ENCODE data around the gene PROSER3. TPM values are rescaled to one million over a fixed set of nuclear protein-coding genes. Genes with fewer than 3 reads are reported as not detected.

Gene PROSER3
- total and polyA plus RNA-seq, 2 of the 4 experiments (the other 2 are of a cell fraction), result 5.4 to 21.8 TPM

DNA sequence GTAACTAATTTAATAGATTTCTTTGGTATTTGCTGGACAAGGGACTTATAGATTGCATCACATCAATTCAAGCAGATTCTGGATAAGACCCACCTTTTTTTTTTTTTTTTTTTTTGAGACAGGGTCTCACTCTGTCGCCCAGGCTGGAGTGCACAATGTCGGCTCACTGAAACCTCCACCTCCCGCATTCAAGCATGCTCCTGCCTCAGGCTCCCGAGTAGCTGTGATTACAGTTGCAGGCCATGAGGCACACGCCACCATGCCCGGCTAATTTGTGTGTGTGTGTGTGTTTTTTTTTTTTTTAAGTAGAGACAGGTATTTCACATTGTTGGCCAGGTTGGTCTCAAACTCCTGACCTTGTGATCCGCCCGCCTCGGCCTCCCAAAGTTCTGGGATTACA lies 58.9 kb downstream of the PROSER3 start:
- H3K79me1 ChIP-seq (ENCODE audit: low read depth in 1 of 2, low read length in 2 of 2), result no peaks in the 10 kb centered on the region
- H3K23ac ChIP-seq (ENCODE audit: low read depth, low read length), result no peak overlapping the region
- in situ Hi-C loops (cut with MboI; ENCODE audit: low sequenced_read_pairs) (no loop called here), intact Hi-C loops (cut with micrococcal nuclease) (no loop called here), dilution Hi-C loops (cut with HindIII; ENCODE audit: low sequenced_read_pairs, unreplicated experiment) (no loop called here)
- H3K36me3 ChIP-seq (ENCODE audit: control insufficient read depth, insufficient read depth, low read length), result no peaks in the 10 kb centered on the region
- no peak overlapping the region for H2BK120ac ChIP-seq (ENCODE audit: low read depth, low read length)
- no peak overlapping the region for H4K91ac ChIP-seq (ENCODE audit: insufficient read depth, low read depth, low read length)
- no peak for ATAC-seq (ENCODE audit: low read depth)
- H3K9me1 ChIP-seq (ENCODE audit: insufficient read depth, low read length), result no peaks in the 10 kb centered on the region
- WGBS, 2 experiments (ENCODE audit: extremely low coverage in 2 of 2, insufficient read length in 1 of 2), result no CpG with 5 or more reads among the region's 9 CpGs
- POLR2A ChIA-PET (ENCODE audit: unreplicated experiment), result no interaction called here
- H3K4me2 ChIP-seq (ENCODE audit: low read depth, low read length), result no peak overlapping the region
- no peak overlapping the region for H2BK20ac ChIP-seq (ENCODE audit: low read depth, low read length)
- no TSS peak for BruUV-seq (replicated peaks)
- no peaks in the 10 kb centered on the region for H4K20me1 ChIP-seq (ENCODE audit: insufficient read depth, low read length)
- no peak overlapping the region for H2AK5ac ChIP-seq (ENCODE audit: low read depth, low read length)
- no peak for TF ChIP-seq CHD1 (IDR thresholded peaks at IDR 0.05; ENCODE audit: low read depth, low read length)
- no peak for TF ChIP-seq SMC3 (IDR thresholded peaks at IDR 0.05; ENCODE audit: low read depth, low read length)
- no peak for TF ChIP-seq NFE2L2 (IDR thresholded peaks at IDR 0.05; ENCODE audit: low read depth, low read length)
- 0 out of 2 replicates have a peak, but pooled peaks have one; percentile 3 for TF ChIP-seq CEBPB (IDR thresholded peaks at IDR 0.05; ENCODE audit: low read depth, low read length)
- TF ChIP-seq, protein P1, sequence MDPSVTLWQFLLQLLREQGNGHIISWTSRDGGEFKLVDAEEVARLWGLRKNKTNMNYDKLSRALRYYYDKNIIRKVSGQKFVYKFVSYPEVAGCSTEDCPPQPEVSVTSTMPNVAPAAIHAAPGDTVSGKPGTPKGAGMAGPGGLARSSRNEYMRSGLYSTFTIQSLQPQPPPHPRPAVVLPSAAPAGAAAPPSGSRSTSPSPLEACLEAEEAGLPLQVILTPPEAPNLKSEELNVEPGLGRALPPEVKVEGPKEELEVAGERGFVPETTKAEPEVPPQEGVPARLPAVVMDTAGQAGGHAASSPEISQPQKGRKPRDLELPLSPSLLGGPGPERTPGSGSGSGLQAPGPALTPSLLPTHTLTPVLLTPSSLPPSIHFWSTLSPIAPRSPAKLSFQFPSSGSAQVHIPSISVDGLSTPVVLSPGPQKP (IDR thresholded peaks at IDR 0.05; ENCODE audit: borderline replicate concordance, low read depth, low read length), result no peak
- TF ChIP-seq MAZ (IDR thresholded peaks at IDR 0.05; ENCODE audit: borderline replicate concordance, low read depth, low read length), result no peak
- no peak overlapping the region for H3K14ac ChIP-seq (replicated peaks; ENCODE audit: low read depth, low read length)
- H4K8ac ChIP-seq (ENCODE audit: low read depth in 2 of 2, low read length in 2 of 2), result no peak overlapping the region
- no peak overlapping the region for H2BK15ac ChIP-seq (ENCODE audit: low read depth, low read length)
- H3K9me3 ChIP-seq (ENCODE audit: control insufficient read depth, insufficient read depth, low read length), result no peaks in the 10 kb centered on the region
- H3K18ac ChIP-seq (ENCODE audit: low read depth, low read length), result no peak overlapping the region
- H3K9ac ChIP-seq (ENCODE audit: low read depth, low read length), result no peak overlapping the region
- peaks cover 16% of the 10 kb centered on the region; the same call in 1 of the 2 replicates for H3K27me3 ChIP-seq (ENCODE audit: control insufficient read depth, insufficient read depth, low read length)
- H2AK9ac ChIP-seq (replicated peaks; ENCODE audit: low read depth, low read length, poor library complexity), result no peak overlapping the region
- H3K4me3 ChIP-seq (ENCODE audit: insufficient read depth, low read depth, low read length), result no peak overlapping the region
- CTCF ChIA-PET, result no interaction called here
- no peak overlapping the region for H3K27ac ChIP-seq (ENCODE audit: insufficient read depth, low read length)
- no peak overlapping the region for H2AFZ ChIP-seq (replicated peaks; ENCODE audit: low read length, poor library complexity)
- no peaks in the 10 kb centered on the region for H3K4me1 ChIP-seq (ENCODE audit: control insufficient read depth, insufficient read depth, low read length)
- H3K56ac ChIP-seq (ENCODE audit: extremely low read depth, insufficient read depth, low read length), result no peak overlapping the region
- H3K4ac ChIP-seq (ENCODE audit: low read depth, low read length), result no peak overlapping the region
- H2BK5ac ChIP-seq (ENCODE audit: low read depth, low read length, poor library complexity, severe bottlenecking), result no peak overlapping the region
- DNase-seq, result no peak
- H4K5ac ChIP-seq (ENCODE audit: low read depth, low read length), result no peak overlapping the region

Data from IMR-90 (cell line).